Smooth muscle cell (in vitro differentiated cells): ENCODE data around the gene ABCA5. TPM values are rescaled to one million over a fixed set of nuclear protein-coding genes. Genes with fewer than 3 reads are reported as not detected.

Source experiments
- DNase-seq: peaks from one replicate; lab custom pipeline; 2025; ENCODE audit not compliant: unreplicated experiment; lab: John Stamatoyannopoulos, UW
- H2AFZ ChIP-seq: fragments of 200-600 bp; sonication (generic); 2 replicates; pipeline ENCODE4 v1.6.0; 2016; ENCODE audit warnings: antibody characterized with exemption, low read depth, mild to moderate bottlenecking
- H3F3A ChIP-seq: fragments of 200-600 bp; sonication (generic); 2 replicates; pipeline ENCODE4 v1.6.0; 2017; ENCODE audit warnings: antibody characterized with exemption, low read depth
- H3K27ac ChIP-seq: fragments of 200-600 bp; sonication (generic); 2 replicates; pipeline ENCODE4 v1.5.1; 2016; ENCODE audit warnings: low read depth, mild to moderate bottlenecking
- H3K27me3 ChIP-seq: fragments of 200-600 bp; sonication (generic); 2 replicates; pipeline ENCODE4 v1.6.1; 2016; ENCODE audit warnings: low read depth, mild to moderate bottlenecking
- H3K36me3 ChIP-seq: fragments of 200-600 bp; sonication (generic); 2 replicates; pipeline ENCODE4 v1.5.1; 2016; ENCODE audit warnings: low read depth
- H3K4me1 ChIP-seq: fragments of 200-600 bp; sonication (generic); 2 replicates; pipeline ENCODE4 v1.5.1; 2016; ENCODE audit warnings: low read depth
- H3K4me2 ChIP-seq: fragments of 200-600 bp; sonication (generic); 2 replicates; pipeline ENCODE4 v1.6.0; 2016; ENCODE audit warnings: mild to moderate bottlenecking
- H3K4me3 ChIP-seq: fragments of 200-600 bp; sonication (generic); 2 replicates; pipeline ENCODE4 v1.5.1; 2016; ENCODE audit warnings: mild to moderate bottlenecking
- H3K79me2 ChIP-seq: fragments of 200-600 bp; sonication (generic); 2 replicates; pipeline ENCODE4 v1.6.0; 2016; ENCODE audit warnings: low read depth, mild to moderate bottlenecking
- H3K9ac ChIP-seq: fragments of 200-600 bp; sonication (generic); 2 replicates; pipeline ENCODE4 v1.6.0; 2016; ENCODE audit warnings: low read depth
- H3K9me3 ChIP-seq: fragments of 200-600 bp; sonication (generic); replicated peaks from 2 replicates; pipeline ENCODE4 v1.5.1; 2016; ENCODE audit warnings: low read depth
- H4K20me1 ChIP-seq: fragments of 200-600 bp; sonication (generic); 2 replicates; pipeline ENCODE4 v1.6.0; 2016; ENCODE audit warnings: low read depth
- WGBS: methylation state at CpG from one replicate; pipeline ENCODE4 v1.1.7; 2016; ENCODE audit warnings: low lambda C conversion rate; 5-methylcytosine and 5-hydroxymethylcytosine counted together
- polyA plus RNA-seq: library from polyadenylated mRNA; unstranded; fragments of >200 nt; fragmentation: Nextera tagmentation; extraction: Ambion mirVana; gene quantifications from 2 replicates; pipeline ENCODE4 v1.2.1, GENCODE V29; 2016
- total RNA-seq: library from RNA; depleted of rRNA; stranded (reverse); fragments of >200 nt; gene quantifications from 2 replicates; pipeline ENCODE4 v1.2.3, GENCODE V29; 2014
- TF ChIP-seq, protein P1 (sequence below): fragments of 200-600 bp; sonication (generic); IDR thresholded peaks from 2 replicates; pipeline ENCODE4 v1.5.1; 2017; ENCODE audit warnings: borderline replicate concordance, mild to moderate bottlenecking, antibody characterized with exemption; ENCODE audit not compliant: insufficient read depth, poor library complexity, severe bottlenecking

ABCA5 gene
- total and polyA plus RNA-seq, 2 experiments from 2014 or later, result 2.2 to 11.3 TPM

- no peaks in the 10 kb centered on the region for H3K27me3 ChIP-seq
- DNase-seq, result no peak
- H4K20me1 ChIP-seq, result no peaks in the 10 kb centered on the region
- no peaks in the 10 kb centered on the region for H3K36me3 ChIP-seq
- TF ChIP-seq, protein P1, sequence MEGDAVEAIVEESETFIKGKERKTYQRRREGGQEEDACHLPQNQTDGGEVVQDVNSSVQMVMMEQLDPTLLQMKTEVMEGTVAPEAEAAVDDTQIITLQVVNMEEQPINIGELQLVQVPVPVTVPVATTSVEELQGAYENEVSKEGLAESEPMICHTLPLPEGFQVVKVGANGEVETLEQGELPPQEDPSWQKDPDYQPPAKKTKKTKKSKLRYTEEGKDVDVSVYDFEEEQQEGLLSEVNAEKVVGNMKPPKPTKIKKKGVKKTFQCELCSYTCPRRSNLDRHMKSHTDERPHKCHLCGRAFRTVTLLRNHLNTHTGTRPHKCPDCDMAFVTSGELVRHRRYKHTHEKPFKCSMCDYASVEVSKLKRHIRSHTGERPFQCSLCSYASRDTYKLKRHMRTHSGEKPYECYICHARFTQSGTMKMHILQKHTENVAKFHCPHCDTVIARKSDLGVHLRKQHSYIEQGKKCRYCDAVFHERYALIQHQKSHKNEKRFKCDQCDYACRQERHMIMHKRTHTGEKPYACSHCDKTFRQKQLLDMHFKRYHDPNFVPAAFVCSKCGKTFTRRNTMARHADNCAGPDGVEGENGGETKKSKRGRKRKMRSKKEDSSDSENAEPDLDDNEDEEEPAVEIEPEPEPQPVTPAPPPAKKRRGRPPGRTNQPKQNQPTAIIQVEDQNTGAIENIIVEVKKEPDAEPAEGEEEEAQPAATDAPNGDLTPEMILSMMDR, result no peak
- H3K9ac ChIP-seq, result no peak overlapping the region
- no peaks in the 10 kb centered on the region for H3K4me1 ChIP-seq
- no peak overlapping the region for H3K27ac ChIP-seq
- H3K4me3 ChIP-seq, result no peak overlapping the region
- H3K4me2 ChIP-seq, result no peak overlapping the region
- no peaks in the 10 kb centered on the region for H3K9me3 ChIP-seq
- H3K79me2 ChIP-seq, result no peaks in the 10 kb centered on the region
- no peak overlapping the region for H2AFZ ChIP-seq
- no peaks in the 10 kb centered on the region for H3F3A ChIP-seq
- 83% methylated on average over 5 of the region's 5 CpGs for WGBS
Measured at GRCh38 chr17:69268543-69269014, 58.4 kb downstream of the ABCA5 start.

GRCh38 chr17:69267219-69267618 lies 59.7 kb downstream of the ABCA5 start:
- H3K4me2 ChIP-seq, result no peak overlapping the region
- TF ChIP-seq, protein P1, result no peak
- WGBS, result 83% methylated on average over 3 of the region's 3 CpGs

GRCh38 chr17:69265873-69266272 lies 61.1 kb downstream of the ABCA5 start:
- peaks cover 2% of the 10 kb centered on the region for H3K27me3 ChIP-seq
- no peaks in the 10 kb centered on the region for H3K36me3 ChIP-seq
- no peak overlapping the region for H3K9ac ChIP-seq
- no peaks in the 10 kb centered on the region for H4K20me1 ChIP-seq
- H3K79me2 ChIP-seq, result no peaks in the 10 kb centered on the region
- H3K4me2 ChIP-seq, result no peak overlapping the region
- no peaks in the 10 kb centered on the region for H3F3A ChIP-seq
- WGBS, result 77% methylated on average over 1 of the region's 1 CpG
- no peaks in the 10 kb centered on the region for H3K4me1 ChIP-seq
- DNase-seq, result no peak
- TF ChIP-seq, protein P1, result no peak
- no peak overlapping the region for H3K27ac ChIP-seq
- no peak overlapping the region for H3K4me3 ChIP-seq
- H2AFZ ChIP-seq, result no peak overlapping the region
- H3K9me3 ChIP-seq, result no peaks in the 10 kb centered on the region

More at GRCh38 chr17:69267219-69267618, 59.7 kb downstream of the ABCA5 start:
- H4K20me1 ChIP-seq, result no peaks in the 10 kb centered on the region
- no peaks in the 10 kb centered on the region for H3F3A ChIP-seq
- no peak overlapping the region for H3K4me3 ChIP-seq
- no peaks in the 10 kb centered on the region for H3K79me2 ChIP-seq
- no peaks in the 10 kb centered on the region for H3K27me3 ChIP-seq
- no peak overlapping the region for H2AFZ ChIP-seq
- no peaks in the 10 kb centered on the region for H3K4me1 ChIP-seq
- no peak overlapping the region for H3K9ac ChIP-seq
- no peak for DNase-seq
- H3K36me3 ChIP-seq, result no peaks in the 10 kb centered on the region
- H3K27ac ChIP-seq, result no peak overlapping the region
- no peaks in the 10 kb centered on the region for H3K9me3 ChIP-seq

GRCh38 chr17:69254187-69254586 lies 72.7 kb downstream of the ABCA5 start:
- no peak overlapping the region for H3K9ac ChIP-seq
- no peaks in the 10 kb centered on the region for H3K79me2 ChIP-seq
- no peaks in the 10 kb centered on the region for H3K36me3 ChIP-seq
- H3K4me3 ChIP-seq, result no peak overlapping the region
- no peak for DNase-seq
- WGBS, result 48% methylated on average over 1 of the region's 1 CpG
- H2AFZ ChIP-seq, result no peak overlapping the region
- no peaks in the 10 kb centered on the region for H3F3A ChIP-seq
- H3K4me2 ChIP-seq, result no peak overlapping the region
- TF ChIP-seq, protein P1, result no peak
- H3K4me1 ChIP-seq, result no peaks in the 10 kb centered on the region
- no peaks in the 10 kb centered on the region for H4K20me1 ChIP-seq
- H3K27me3 ChIP-seq, result no peaks in the 10 kb centered on the region
- H3K9me3 ChIP-seq, result no peaks in the 10 kb centered on the region
- no peak overlapping the region for H3K27ac ChIP-seq
